GM12891 (cell line): ENCODE results near the gene CCN5.

ENCODE experiments used
- POLR2A ChIP-seq: IDR thresholded peaks from 2 replicates; pipeline ENCODE4 v1.6.1; 2011; ENCODE audit warnings: low read depth, low read length, control low read depth
- POLR2AphosphoS5 ChIP-seq: IDR thresholded peaks from 2 replicates; pipeline ENCODE4 v1.6.1; 2011; ENCODE audit warnings: low read depth, low read length, control low read depth
- SPI1 ChIP-seq: IDR thresholded peaks from 2 replicates; pipeline ENCODE4 v1.6.1; 2011; ENCODE audit warnings: low read depth, low read length, control low read depth
- TAF1 ChIP-seq: IDR thresholded peaks from 2 replicates; pipeline ENCODE4 v1.6.1; 2011; ENCODE audit warnings: low read depth, low read length, control low read depth

DNA sequence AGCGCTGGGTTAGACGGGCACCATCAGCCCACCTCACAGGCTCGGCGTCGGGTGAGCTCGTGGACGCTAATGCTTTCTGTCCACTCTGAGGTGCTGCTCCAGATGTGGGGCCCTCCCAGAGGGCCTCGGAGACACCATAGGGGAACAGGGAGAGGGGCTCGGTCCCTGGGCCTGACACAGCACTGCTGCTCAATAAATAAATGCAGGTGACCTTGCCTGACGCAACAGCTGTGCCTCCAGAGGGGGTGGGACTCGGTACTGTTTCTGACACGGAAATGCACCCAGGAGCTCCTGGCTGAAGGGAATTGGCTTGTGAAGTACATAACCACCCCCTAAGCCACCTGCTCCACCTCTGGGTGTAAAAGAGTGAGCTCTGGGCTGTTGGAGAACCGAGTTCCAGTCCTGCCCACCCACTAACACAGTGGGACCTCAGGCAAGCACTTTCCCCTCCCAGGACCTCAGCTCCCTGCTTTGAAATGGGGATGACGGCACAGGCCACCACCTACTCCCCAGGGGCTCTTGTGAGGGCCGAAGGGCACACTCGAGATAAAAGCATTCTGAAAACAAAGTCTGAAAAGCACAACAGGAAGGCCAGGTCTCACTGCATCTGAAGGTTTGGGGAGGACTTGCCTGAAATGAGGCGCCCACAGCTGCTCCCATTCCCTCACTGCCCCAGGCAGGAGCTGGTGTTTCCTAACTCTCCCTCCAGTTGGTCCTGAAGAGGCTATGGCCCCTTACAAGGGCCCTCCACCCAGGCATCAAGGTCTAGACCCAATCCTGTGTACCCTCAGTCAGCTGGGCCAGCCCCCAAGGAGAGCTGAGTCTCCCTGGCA, 37.1 kb downstream of the CCN5 start:
- TF ChIP-seq POLR2A, result no peak
- TF ChIP-seq TAF1, result no peak
- no peak for TF ChIP-seq POLR2AphosphoS5
- TF ChIP-seq SPI1, result no peak
